IgD-negative memory B cell (primary cell): ENCODE data around the gene GIT1. TPM values are rescaled to one million over a fixed set of nuclear protein-coding genes. Genes with fewer than 3 reads are reported as not detected.

Experiments used
- H3K27ac Mint-ChIP-seq, 3 donors: one replicate each; pipeline ENCODE4 v1.8.0; 2020 to 2022; ENCODE audit warnings: mild to moderate bottlenecking in 3 of 3, mixed read lengths in 3 of 3, moderate library complexity in 1 of 3
- H3K27me3 Mint-ChIP-seq: one replicate; pipeline ENCODE4 v1.8.0; 2021; ENCODE audit warnings: mixed read lengths
- H3K36me3 Mint-ChIP-seq: one replicate; pipeline ENCODE4 v1.8.0; 2020; ENCODE audit warnings: mild to moderate bottlenecking, mixed read lengths
- H3K4me1 Mint-ChIP-seq, 3 donors: one replicate each; pipeline ENCODE4 v1.8.0; 2020 to 2022; ENCODE audit warnings: mixed read lengths in 3 of 3, mild to moderate bottlenecking in 1 of 3
- H3K4me3 Mint-ChIP-seq, 4 donors: one replicate each; pipeline ENCODE4 v1.8.0; 2020 to 2022; ENCODE audit warnings: mild to moderate bottlenecking in 4 of 4, mixed read lengths in 4 of 4, moderate library complexity in 3 of 4
- H3K9me3 Mint-ChIP-seq, 3 donors: one replicate each; pipeline ENCODE4 v1.8.0; 2020 to 2021; ENCODE audit warnings: mixed read lengths in 3 of 3, mild to moderate bottlenecking in 1 of 3
- polyA plus RNA-seq: library from polyadenylated mRNA; unstranded; fragments of 300-500 nt; fragmentation: Illumina TruSeq; gene quantifications from one replicate; pipeline ENCODE4 v1.2.3, GENCODE V29; 2021

GIT1 gene
- polyA plus RNA-seq, 1 donor from 2014 or later: 8.6 TPM

DNA sequence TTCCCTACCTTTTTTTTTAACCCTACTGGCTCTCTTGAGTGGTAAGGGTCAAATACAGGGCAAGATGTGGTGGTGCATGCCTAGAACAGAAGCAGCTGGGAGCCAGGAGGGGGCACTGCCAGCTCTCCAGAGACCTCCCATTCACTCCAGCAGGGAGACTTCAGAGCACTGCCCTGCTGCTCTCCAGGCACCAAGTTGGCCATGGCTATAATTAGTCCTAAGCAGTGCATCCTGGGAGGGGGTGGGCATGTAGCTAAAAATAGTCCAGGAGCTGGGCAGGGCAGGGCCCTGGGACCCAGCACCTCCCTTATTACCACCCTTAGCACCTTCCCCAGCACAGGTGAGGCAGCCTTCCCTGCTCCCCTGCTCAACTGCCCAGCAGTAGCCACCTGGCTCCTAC lies 29.8 kb upstream of the GIT1 start:
- Mint-ChIP-seq H3K36me3 (no peaks in the 10 kb centered on the region), H3K4me3 (peak overlapping the region in 2 of 4 donors; percentile 16 to 79), H3K27ac (no peak overlapping the region), H3K27me3 (peaks cover 6% of the 10 kb centered on the region), H3K4me1 (peaks cover 15 to 27% (median 17%) of the 10 kb centered on the region in 3 donors), H3K9me3 (no peaks in the 10 kb centered on the region)

DNA sequence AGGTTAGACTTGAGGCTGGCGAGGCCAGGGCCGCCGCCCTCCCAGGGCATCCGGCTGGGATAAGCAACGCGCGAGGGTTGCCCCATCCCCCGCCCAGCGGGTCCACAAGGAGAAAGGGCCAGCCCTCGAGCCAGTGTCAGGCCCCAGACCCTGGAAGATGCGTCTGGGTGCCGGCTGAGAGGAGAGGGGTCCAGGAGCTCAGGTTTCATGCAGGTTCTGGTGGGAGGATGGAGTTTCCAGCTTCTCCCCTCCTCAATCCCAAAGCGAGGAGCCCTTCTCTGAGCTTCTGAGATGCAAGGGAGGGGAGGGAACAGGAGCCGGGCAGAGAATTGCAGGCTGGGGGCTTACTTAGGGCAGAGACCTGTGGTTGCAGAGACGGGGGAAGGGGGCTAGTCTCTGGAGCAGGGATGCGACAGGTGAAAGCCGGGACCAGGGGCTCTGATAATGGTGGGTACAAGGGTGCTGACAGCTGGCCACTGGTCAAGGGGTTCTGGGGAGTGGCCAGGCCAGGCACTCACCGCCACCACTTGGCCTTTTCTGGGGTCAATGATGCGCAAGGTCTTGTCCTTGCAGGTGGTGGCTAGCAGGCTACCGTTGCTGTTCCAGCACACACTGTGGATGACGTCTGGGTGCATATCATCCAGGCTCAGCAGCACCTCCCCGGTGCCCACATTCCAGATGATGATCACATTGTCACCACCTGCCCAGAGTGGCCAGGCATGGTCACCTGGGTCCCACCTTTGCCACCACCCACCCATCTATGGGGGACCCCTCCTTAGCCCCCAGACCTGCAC lies 29.0 kb upstream of the GIT1 start:
- Mint-ChIP-seq H3K36me3 (no peaks in the 10 kb centered on the region), H3K27ac (no peak overlapping the region), H3K4me3 (peak overlapping the region in 3 of 4 donors; percentile 79 to 94 (median 80)), H3K27me3 (peaks cover 6% of the 10 kb centered on the region), H3K4me1 (peaks cover 18 to 26% (median 19%) of the 10 kb centered on the region in 3 donors), H3K9me3 (no peaks in the 10 kb centered on the region)

DNA sequence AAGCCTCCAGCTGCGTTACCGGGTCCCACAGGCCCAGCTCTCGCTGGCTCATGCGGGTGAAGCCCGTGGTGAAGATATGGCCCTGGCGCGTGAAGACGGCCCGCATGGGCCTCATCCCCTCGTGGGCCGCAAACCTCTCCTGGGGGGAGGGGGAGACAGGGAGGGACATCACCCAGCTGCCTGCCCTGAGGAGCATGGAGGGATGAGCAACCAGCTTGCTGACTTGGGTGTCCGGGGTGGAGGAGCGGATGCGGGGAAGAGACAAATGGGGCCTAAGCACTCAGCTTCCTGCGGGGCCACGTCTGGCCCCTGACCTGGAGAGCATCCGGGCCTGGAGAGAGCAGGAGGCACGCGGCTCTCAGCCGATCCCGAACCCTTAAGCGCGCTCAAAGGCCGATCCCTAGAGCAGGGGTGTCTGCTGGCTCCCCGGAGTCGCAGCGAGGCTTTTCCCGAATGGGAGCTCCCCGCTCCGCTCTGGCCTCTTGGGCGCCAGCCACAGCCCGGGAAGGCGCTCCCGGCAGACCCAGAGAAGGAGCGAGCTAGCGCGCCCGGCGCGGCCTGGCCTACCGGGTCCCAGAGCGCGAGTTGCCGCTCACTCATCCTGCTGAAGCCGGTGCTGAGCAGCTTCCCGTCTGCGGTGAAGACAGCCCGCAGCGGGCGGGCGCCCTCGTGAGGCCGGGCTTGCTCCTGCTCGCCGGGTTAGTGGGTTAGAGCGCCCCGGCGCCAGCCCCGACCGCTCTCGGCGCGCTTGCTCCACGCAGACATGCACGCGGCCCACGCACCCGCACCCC lies 28.2 kb upstream of the GIT1 start:
- Mint-ChIP-seq H3K9me3 (no peaks in the 10 kb centered on the region), H3K27me3 (peaks cover 6% of the 10 kb centered on the region), H3K4me1 (peaks cover 14 to 18% (median 17%) of the 10 kb centered on the region in 3 donors), H3K27ac (peak overlapping the region in 1 of 3 donors; percentile 18), H3K4me3 (peak overlapping the region; percentile 79 to 94 (median 87)), H3K36me3 (no peaks in the 10 kb centered on the region)

DNA sequence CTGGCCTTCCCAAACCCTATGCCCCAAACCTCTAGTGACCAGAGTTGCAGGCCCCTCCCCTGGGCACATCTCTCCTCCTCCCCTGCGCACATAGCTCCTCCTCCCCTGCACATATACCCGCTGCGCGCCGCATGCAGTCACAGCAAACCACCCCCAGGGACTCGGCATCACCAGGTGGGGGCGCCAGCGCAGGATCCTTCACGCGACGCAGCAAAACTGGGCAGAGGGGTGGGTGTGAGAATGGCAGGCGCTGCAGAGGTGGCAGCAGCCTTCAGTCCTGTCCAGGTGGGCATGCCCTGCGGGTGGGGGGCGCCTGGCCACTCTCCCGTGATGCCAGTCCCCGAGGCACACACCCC lies 27.7 kb upstream of the GIT1 start:
- H3K9me3 Mint-ChIP-seq: no peaks in the 10 kb centered on the region
- peak overlapping the region in 2 of 3 donors; percentile 18 to 57 for H3K27ac Mint-ChIP-seq
- peaks cover 14 to 18% (median 17%) of the 10 kb centered on the region in 3 donors for H3K4me1 Mint-ChIP-seq
- peaks cover 6% of the 10 kb centered on the region for H3K27me3 Mint-ChIP-seq
- H3K4me3 Mint-ChIP-seq: peak overlapping the region; percentile 79 to 94 (median 87)
- H3K36me3 Mint-ChIP-seq: no peaks in the 10 kb centered on the region

DNA sequence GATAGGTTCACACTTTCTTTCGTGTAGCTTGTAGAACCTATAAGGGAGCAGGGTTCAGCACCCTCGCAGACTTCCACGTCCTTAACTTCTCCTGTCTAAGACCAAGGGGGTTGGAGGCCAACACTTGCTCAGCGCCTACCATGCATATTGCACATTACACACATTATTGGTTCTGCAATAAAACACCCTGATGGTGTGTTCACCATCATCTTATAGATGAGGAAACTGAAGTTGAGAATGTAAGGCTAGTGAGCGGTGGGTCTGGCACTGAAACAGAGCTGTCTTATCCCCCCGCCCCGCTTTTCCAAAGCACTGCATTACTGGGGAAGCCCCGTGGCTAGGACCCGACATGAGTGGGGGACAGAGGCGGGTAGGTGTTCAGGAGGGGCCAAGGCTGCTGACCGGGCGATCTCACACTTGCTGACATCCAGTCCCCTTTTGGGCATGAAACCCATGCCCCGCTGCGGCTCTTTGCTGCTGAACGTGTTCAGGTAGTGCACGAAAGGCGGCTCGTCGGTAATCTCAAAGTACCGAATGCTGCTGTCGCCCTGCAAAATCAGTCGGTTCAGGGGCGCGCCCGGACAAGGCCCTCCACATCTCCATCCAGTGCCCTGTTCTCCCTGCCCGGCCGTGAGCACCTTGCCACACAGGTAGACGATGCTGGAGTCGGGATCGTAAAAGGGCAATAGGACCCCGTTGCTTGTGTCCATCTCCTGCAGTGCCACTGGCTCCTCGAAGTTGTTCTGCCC lies 27.0 kb upstream of the GIT1 start:
- Mint-ChIP-seq H3K36me3 (no peaks in the 10 kb centered on the region), H3K4me3 (peak overlapping the region; percentile 79 to 94 (median 87)), H3K4me1 (peaks cover 13 to 18% (median 14%) of the 10 kb centered on the region in 3 donors), H3K27me3 (peaks cover 6% of the 10 kb centered on the region), H3K9me3 (no peaks in the 10 kb centered on the region), H3K27ac (peak overlapping the region in 2 of 3 donors; percentile 18 to 57)

DNA sequence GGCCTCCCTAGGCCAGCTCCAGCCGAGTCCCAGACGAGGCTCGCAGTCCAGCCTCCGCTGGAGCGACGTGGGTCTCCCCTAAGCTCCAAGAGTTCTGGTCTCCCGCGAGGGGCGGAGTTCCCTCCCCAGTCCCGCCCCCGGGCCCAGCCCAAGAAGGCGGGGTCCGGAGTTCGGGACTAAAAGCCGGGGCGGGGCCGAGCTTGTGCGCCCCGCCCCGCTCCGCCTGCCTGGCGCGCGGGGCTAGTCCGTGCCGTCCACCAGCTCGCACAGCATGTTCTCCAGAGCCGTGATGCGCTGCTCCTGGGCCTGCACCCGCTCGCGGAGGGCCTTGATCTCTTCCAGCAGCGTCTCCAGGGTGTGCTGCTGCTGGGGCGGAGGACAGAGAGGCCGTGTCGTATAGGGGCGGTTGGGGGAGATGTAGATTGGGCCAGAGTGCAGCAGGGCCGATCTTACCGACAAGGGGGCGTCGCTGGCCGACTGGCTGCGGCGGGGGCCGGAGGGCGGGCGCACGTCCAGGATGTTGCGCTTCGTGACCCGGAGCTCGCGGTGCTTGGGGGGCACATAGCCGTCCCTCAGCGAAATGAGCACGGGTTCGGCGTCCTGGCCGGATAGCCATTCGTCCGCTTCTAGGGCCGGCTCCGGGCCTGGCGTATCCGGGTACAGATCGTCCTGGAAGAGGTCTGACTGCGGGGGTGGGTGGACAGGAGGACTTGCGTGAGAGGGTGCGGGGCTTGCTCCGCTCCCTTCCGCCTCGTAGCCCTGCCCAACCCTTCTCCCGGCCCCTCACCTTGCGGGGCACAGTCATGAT lies 26.2 kb upstream of the GIT1 start:
- H3K4me1 Mint-ChIP-seq: peaks cover 13 to 22% (median 14%) of the 10 kb centered on the region in 3 donors
- H3K27me3 Mint-ChIP-seq: peaks cover 6% of the 10 kb centered on the region
- H3K4me3 Mint-ChIP-seq: peak overlapping the region; percentile 79 to 94 (median 87)
- H3K9me3 Mint-ChIP-seq: no peaks in the 10 kb centered on the region
- H3K27ac Mint-ChIP-seq: peak overlapping the region in 1 of 3 donors; percentile 14
- H3K36me3 Mint-ChIP-seq: no peaks in the 10 kb centered on the region

DNA sequence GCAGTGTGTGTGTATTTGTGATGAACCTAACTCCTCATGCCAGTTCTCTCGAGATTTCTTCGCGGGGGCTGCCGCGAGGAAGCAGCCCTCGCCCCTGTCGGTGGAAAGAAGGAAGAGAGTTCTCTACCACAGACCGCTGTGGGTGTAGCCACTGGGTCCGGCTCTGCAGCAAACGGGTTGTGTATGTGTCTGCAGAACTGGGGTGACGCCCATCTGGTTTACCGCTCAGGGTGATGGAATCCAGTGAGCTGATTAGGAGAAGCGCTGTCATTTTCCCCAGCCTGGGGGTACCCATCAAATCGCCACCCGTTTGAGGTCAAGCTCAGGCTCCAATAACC lies 25.6 kb upstream of the GIT1 start:
- H3K4me1 Mint-ChIP-seq: peaks cover 13 to 24% (median 14%) of the 10 kb centered on the region in 3 donors

DNA sequence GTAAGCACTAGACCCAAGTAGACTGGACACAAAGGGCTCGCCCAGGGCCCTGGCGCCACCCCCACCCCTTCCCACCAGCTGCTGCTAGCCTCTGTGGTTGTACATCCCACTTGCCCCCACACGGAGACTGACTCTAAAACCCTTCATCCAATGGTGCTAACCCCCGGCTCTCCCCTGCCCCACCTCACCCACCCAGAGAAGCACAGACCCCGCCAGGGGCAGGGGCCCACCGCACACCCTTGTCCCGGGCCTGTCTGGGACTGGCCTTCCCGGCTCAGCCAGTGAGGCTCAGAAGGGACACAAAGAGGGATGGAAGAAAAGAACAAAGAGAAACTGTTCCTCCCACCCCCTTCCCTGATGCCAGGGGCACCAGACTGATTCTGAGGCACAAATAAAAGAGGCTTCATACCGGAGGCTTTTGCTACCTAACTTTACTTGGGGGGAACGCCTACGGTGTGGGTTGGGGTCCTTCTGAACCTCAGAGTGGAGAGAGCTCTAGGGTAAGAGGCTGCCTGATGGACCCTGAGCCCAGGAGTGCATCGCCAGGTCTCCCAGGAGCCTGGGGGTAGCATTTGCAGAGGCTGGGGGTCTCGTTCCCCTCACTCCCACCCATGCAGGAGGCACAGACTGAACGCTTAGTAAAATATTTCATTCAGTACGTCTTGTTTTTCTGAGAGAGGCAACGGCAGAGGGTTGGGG lies 25.1 kb upstream of the GIT1 start:
- H3K9me3 Mint-ChIP-seq: no peaks in the 10 kb centered on the region
- peak overlapping the region; percentile 79 to 94 (median 87) for H3K4me3 Mint-ChIP-seq
- peak overlapping the region in 1 of 3 donors; percentile 14 for H3K27ac Mint-ChIP-seq
- H3K36me3 Mint-ChIP-seq: no peaks in the 10 kb centered on the region
- H3K27me3 Mint-ChIP-seq: peaks cover 6% of the 10 kb centered on the region
- peaks cover 13 to 24% (median 14%) of the 10 kb centered on the region in 3 donors for H3K4me1 Mint-ChIP-seq

More for the DNA sequence above, 25.6 kb upstream of the GIT1 start:
- H3K36me3 Mint-ChIP-seq: no peaks in the 10 kb centered on the region
- H3K9me3 Mint-ChIP-seq: no peaks in the 10 kb centered on the region
- peaks cover 6% of the 10 kb centered on the region for H3K27me3 Mint-ChIP-seq
- peak overlapping the region; percentile 79 to 94 (median 87) for H3K4me3 Mint-ChIP-seq
- peak overlapping the region in 1 of 3 donors; percentile 14 for H3K27ac Mint-ChIP-seq

DNA sequence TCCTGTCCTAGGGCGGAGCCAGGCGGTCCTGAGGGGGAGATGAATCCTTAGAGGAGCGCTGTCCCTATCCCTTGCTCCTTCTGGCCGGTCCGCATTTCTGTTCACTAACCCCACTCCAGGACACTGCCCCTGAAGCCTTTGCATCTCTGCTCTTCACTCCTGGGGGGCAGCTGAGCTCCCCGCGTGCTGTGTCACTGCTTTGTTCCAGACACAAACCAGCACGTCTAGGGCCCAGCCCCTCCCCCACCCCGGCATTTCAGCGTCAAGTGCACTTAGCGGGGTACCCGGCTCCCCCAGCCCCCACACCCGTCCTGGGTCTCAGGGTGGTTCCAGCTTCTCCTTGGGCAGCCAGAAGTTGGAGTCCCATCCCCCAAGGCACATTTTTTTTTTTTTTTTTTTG lies 24.4 kb upstream of the GIT1 start:
- Mint-ChIP-seq H3K4me3 (peak overlapping the region in 2 of 4 donors; percentile 79 to 87), H3K27ac (peak overlapping the region in 1 of 3 donors; percentile 14), H3K27me3 (peaks cover 6% of the 10 kb centered on the region), H3K36me3 (no peaks in the 10 kb centered on the region), H3K9me3 (no peaks in the 10 kb centered on the region), H3K4me1 (peaks cover 13 to 24% (median 14%) of the 10 kb centered on the region in 3 donors)

DNA sequence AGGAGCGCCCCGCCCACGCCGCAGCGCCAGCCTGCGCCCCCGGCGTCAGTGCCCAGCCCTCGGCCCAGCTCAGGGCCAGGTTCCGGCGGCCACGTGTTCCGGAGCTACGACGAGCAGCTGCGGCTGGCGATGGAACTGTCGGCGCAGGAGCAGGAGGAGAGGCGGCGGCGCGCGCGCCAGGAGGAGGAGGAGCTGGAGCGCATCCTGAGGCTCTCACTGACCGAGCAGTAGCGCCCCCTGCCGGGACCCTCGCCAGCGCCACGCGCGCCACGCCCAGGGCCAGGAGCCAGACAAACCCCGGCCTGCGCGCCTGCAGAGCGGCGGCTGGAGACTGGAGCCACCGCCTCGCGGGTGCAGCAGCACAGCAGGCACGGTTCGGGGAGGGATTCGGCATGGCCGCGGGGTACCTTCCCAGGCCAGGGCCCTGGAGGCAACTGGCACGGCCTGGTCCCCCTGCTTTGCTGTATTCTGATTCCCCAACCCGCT lies 23.9 kb upstream of the GIT1 start:
- Mint-ChIP-seq H3K4me3 (peak overlapping the region in 3 of 4 donors; percentile 38 to 87 (median 79)), H3K27me3 (peaks cover 6% of the 10 kb centered on the region), H3K4me1 (peaks cover 13 to 24% (median 14%) of the 10 kb centered on the region in 3 donors), H3K36me3 (no peaks in the 10 kb centered on the region), H3K9me3 (no peaks in the 10 kb centered on the region), H3K27ac (peak overlapping the region in 1 of 3 donors; percentile 14)

DNA sequence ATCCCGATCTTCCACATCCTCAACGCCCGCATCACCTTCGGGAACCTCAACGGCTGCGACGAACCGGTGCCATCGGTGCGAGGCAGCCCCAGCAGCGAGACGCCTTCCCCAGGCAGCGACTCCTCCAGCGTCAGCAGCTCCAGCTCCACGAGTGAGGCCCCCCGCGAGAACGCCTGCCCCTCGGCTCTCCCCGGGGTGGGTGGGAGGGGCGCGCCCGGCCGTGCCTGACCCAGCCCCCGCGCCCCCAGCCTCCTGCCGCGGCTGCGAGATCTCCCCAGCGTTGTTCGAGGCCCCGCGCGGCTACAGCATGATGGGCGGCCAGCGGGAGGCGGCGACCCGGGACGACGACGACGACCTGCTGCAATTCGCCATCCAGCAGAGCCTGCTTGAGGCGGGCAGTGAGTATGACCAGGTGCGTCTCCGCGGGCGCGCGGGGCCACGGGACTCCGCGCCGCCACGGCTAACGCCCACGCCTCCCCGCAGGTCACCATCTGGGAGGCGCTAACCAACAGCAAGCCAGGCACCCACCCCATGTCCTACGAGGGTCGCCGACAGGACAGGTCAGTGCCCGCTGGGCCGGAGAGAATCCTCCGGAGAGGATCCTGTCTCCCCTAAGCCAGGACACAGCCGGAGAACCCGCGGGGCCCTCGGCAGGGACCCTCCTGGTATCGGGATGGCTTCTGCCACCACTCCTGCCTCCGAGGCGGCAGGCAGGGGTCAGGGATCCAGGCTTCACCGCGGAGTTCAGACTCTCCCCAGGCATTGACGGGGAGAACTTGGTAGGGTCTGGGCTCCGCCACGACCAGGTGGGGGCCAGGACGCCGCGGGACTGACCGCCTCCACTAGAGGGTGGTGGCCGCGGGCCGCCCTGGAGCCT lies 23.2 kb upstream of the GIT1 start:
- no peaks in the 10 kb centered on the region for H3K9me3 Mint-ChIP-seq
- H3K36me3 Mint-ChIP-seq: no peaks in the 10 kb centered on the region
- peak overlapping the region in 2 of 4 donors; percentile 50 to 63 for H3K4me3 Mint-ChIP-seq
- peaks cover 13 to 24% (median 14%) of the 10 kb centered on the region in 3 donors for H3K4me1 Mint-ChIP-seq
- no peak overlapping the region for H3K27ac Mint-ChIP-seq
- H3K27me3 Mint-ChIP-seq: peaks cover 6% of the 10 kb centered on the region

DNA sequence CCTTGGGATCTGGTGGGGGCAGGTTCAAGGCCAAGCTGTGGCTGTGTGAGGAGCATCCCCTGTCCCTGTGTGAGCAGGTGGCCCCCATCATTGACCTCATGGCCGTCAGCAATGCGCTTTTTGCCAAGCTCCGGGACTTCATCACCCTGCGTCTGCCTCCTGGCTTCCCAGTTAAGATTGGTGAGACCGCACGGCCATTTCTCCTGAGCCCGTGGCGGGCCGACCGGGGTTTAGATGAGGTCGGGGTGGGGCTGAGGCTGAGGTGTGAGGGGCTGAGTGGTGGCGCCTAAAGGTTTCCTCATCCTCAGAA lies 22.6 kb upstream of the GIT1 start:
- no peaks in the 10 kb centered on the region for H3K36me3 Mint-ChIP-seq
- peaks cover 6% of the 10 kb centered on the region for H3K27me3 Mint-ChIP-seq
- no peaks in the 10 kb centered on the region for H3K9me3 Mint-ChIP-seq
- peak overlapping the region in 2 of 4 donors; percentile 41 to 50 for H3K4me3 Mint-ChIP-seq
- H3K4me1 Mint-ChIP-seq: peaks cover 9 to 20% (median 13%) of the 10 kb centered on the region in 3 donors
- no peak overlapping the region for H3K27ac Mint-ChIP-seq
